ENCODE data around the gene FGF21.

- TF ChIP-seq USF2 (IDR thresholded peaks at IDR 0.05) (no peak), CTCF (IDR thresholded peaks at IDR 0.05) (no peak), RFX5 (IDR thresholded peaks at IDR 0.05) (no peak), RNF2 (IDR thresholded peaks at IDR 0.05; ENCODE audit: borderline replicate concordance, low read depth) (no peak)
These were observed 49.2 kb downstream of the FGF21 start for GRCh38 chr19:48804496-48804895.

All from A549 (cell line).